Mesodermal cell (in vitro differentiated cells): Measurements from ENCODE around the gene COL16A1.

Source experiments
- H3K27ac ChIP-seq: 2 replicates; pipeline ENCODE4 v1.7.0; 2013; ENCODE audit warnings: mild to moderate bottlenecking, low read depth, low read length, moderate library complexity; ENCODE audit not compliant: severe bottlenecking
- H3K36me3 ChIP-seq: 2 replicates; pipeline ENCODE4 v1.7.1; 2013; ENCODE audit warnings: mild to moderate bottlenecking, low read length, moderate library complexity; ENCODE audit not compliant: control insufficient read depth, insufficient read depth
- H3K4me1 ChIP-seq: one replicate; pipeline ENCODE4 v1.7.1; 2013; ENCODE audit warnings: mild to moderate bottlenecking, low read length; ENCODE audit not compliant: insufficient read depth, control insufficient read depth, poor library complexity, severe bottlenecking
- H3K4me3 ChIP-seq: 2 replicates; pipeline ENCODE4 v1.7.0; 2013; ENCODE audit warnings: low read length, control low read depth, mild to moderate bottlenecking; ENCODE audit not compliant: insufficient read depth, poor library complexity, severe bottlenecking; ENCODE audit errors: extremely low read depth
- H3K9me3 ChIP-seq: 2 replicates; pipeline ENCODE4 v1.7.1; 2013; ENCODE audit warnings: mild to moderate bottlenecking, low read length, moderate library complexity; ENCODE audit not compliant: control insufficient read depth
- WGBS, 2 experiments: methylation state at CpG; one replicate each; pipeline ENCODE4 v1.1.5; 2013; ENCODE audit warnings: missing lambda C conversion rate in 2 of 2; ENCODE audit not compliant: insufficient coverage in 2 of 2; 5-methylcytosine and 5-hydroxymethylcytosine counted together

The COL16A1 gene

GRCh38 chr1:31706384-31707058, 2.7 kb upstream of the COL16A1 start:
- Histone ChIP-seq H3K4me1 (peaks cover 55% of the 10 kb centered on the region), H3K36me3 (no peaks in the 10 kb centered on the region), H3K27ac (no peak overlapping the region), H3K4me3 (no peak overlapping the region), H3K9me3 (no peaks in the 10 kb centered on the region)
- WGBS, 2 experiments = 93% methylated on average over 11 to 15 of the region's 15 CpGs

DNA sequence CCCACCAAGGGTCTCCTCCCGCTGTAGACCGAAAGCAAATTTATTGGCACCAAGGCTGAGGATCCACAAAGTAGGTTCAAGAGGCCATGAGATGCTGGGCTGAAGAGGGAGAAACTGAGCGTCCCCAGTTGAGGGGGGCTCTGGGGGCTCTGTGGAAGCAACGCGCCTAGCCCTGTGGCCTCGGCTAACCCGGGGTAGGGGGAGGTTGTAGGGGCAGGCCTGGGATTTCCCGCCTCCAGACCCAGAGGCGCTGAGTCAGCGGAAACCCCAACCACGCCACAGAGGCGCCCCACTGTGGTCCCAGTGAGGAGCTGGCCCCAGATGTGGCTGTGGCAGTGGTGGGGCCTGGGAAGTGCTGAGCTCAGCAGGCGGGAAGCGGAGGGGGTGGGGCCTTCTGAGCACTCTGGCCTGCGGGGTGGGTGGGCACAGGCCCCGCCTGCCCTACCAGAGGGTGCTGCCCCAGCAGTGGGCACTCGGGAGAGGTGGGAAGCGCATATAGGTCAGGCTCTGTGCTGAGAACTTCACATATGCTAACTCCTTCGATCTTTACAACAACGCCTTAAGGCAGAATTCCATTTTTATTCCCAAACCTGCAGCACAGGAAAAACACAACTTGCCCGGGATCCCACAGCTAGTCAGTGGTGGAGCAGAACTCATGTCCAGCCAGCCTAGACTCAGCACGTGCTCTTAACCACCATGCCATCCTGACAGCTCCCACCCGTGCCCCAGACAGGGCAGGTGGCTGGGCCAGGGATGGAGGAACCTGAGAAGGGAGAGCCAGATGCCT, 1.5 kb upstream of the COL16A1 start:
- no peaks in the 10 kb centered on the region for H3K9me3 ChIP-seq
- H3K4me1 ChIP-seq = peaks cover 63% of the 10 kb centered on the region
- peak overlapping the region; percentile 6 for H3K27ac ChIP-seq
- WGBS, 2 experiments = 37 to 49% methylated on average over 15 to 21 of the region's 23 CpGs
- H3K36me3 ChIP-seq = no peaks in the 10 kb centered on the region
- no peak overlapping the region for H3K4me3 ChIP-seq

DNA sequence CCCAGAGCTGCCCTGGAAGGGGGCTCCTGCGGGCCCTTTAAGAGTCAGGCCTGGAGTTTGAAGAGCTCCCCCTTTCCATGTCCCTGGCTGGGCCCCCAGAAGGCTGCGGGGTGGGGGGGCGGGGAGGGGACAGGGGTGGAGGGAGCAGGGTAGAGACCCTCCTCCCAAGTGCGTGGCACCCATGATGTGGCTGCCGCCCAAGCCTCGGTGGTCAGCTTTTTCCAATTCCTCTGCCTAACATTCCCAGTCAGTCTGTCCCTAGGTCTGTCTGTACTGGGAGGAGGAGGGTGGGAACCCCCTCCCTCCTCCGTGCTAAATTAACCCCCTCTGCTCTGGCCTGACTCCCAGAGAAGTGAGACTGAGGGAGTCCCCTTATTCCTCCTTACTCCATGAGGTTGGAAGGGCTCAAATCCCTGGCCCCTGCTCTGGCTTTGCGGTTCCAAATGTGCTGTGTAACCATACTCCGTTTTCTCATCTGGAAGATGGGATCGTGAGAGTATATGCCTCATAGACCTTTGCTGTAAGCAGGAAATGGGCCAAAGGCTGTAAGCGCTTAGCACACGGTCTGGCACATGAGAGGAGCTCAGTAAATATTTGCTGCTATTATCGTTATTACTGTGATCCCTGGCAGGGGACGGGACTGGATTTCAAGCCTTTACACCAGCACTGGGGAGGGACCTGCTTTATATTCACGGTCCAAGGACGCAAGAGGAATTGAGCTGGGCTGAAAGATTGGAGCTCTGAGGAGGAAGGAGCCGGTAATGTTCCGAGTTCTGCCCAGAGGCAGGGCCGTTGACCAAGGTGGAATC, 658 bp upstream of the COL16A1 start:
- peaks cover 65% of the 10 kb centered on the region for H3K4me1 ChIP-seq
- peak overlapping the region; percentile 6 for H3K27ac ChIP-seq
- WGBS, 2 experiments = 39 to 41% methylated on average over 12 to 14 of the region's 19 CpGs
- H3K4me3 ChIP-seq = no peak overlapping the region
- H3K36me3 ChIP-seq = no peaks in the 10 kb centered on the region
- H3K9me3 ChIP-seq = no peaks in the 10 kb centered on the region

DNA sequence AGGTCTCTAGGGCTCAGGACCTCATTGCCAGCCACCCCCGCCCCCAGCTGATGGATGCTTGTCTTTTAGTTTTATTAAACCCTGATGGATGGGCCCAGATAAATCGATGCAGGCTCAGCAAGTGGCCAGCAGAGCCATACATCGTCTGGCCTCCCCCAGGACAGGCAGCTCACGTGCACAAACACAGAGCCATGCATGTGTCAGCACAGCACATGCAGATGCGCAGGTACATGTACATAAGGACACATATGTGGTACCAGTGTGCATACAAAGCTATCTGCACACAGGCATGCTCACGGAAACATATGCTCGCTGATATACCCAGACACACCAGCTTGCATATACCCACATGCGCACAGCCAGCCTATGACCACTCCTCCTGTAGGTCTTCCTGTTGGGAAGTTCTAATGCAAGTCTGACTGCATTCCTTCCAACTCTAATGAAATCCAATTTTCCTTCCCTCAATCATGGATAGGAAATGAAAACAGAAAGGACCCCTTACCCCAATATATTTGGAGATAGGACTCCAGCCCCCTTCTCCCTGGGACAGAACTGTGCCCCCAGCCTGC, 897 bp downstream of the COL16A1 start:
- no peak overlapping the region for H3K27ac ChIP-seq
- H3K4me3 ChIP-seq = no peak overlapping the region
- no peaks in the 10 kb centered on the region for H3K36me3 ChIP-seq
- H3K4me1 ChIP-seq = peaks cover 53% of the 10 kb centered on the region
- WGBS, 2 experiments = 88 to 92% methylated on average over 7 of the region's 8 CpGs
- no peaks in the 10 kb centered on the region for H3K9me3 ChIP-seq

DNA sequence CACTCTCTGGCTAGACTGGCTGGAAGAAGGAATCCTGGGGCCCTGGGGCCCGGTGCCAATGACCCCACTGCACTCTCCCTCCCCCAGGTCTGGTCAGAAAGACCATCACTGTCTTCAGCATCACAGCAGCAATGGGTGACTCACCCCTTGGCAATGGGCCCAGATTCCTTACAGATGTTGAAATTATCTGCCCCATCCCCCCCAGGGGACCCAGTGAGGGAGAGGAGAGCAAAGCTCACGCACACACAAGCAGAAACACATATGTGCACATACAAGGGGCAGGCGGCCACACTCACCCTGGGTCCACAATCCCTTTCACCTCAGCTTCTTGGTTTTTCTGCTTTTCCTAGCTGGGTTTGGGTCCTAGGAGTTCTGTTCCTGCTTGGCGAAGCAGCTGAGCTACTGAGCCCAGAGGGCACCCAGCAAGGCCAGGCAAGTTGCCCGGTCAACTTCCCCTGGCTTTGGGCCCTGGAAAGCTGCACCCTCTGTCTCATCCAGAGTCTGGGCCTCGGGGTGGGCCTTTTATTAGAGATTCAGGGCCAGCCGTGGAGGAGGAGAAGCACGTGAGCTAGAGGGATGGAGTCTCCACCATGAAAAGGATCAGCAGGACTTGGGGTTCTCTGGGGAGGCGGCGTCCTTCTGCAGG, 2.6 kb downstream of the COL16A1 start:
- Histone ChIP-seq H3K9me3 (no peaks in the 10 kb centered on the region), H3K4me1 (peaks cover 46% of the 10 kb centered on the region), H3K36me3 (no peaks in the 10 kb centered on the region), H3K4me3 (no peak overlapping the region), H3K27ac (peak overlapping the region; percentile 64)
- WGBS, 2 experiments = 67 to 84% methylated on average over 5 to 8 of the region's 10 CpGs

- no peak overlapping the region for H3K4me3 ChIP-seq
- no peaks in the 10 kb centered on the region for H3K9me3 ChIP-seq
- peak overlapping the region; percentile 64 for H3K27ac ChIP-seq
- 85 to 86% methylated on average over 6 to 7 of the region's 7 CpGs for WGBS, 2 experiments
- H3K4me1 ChIP-seq = peaks cover 41% of the 10 kb centered on the region
- no peaks in the 10 kb centered on the region for H3K36me3 ChIP-seq
Observed at GRCh38 chr1:31700468-31701090, 3.2 kb downstream of the COL16A1 start.

DNA sequence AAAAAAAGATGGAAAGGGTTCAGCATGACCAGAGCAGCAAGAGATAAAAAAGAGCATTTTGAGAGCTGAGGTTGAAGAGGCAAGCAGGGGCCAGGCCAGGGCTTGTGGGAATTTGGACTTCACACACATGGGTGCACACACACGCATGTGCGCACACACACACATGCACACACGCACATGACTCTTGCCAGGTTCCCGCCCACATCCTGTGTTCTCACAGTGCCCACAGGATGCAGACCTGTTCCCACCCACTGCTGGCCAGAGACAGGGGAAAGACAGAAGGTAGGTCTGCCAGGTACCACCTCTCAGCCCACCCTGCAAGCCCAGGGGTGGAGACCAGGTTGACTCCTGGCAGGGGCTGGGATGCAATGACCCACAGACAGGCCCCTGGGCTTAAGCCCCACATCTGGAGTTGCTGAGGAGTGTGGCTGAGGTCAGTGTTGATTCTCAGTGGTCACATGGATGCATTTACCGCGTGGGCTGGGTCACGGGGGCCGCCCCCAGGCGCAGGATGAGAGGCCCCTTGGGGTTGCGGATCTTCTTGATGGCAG, 4.4 kb downstream of the COL16A1 start:
- H3K4me1 ChIP-seq = peaks cover 31% of the 10 kb centered on the region
- no peaks in the 10 kb centered on the region for H3K9me3 ChIP-seq
- 89 to 90% methylated on average over 5 to 10 of the region's 10 CpGs for WGBS, 2 experiments
- H3K27ac ChIP-seq = no peak overlapping the region
- H3K4me3 ChIP-seq = no peak overlapping the region
- no peaks in the 10 kb centered on the region for H3K36me3 ChIP-seq

DNA sequence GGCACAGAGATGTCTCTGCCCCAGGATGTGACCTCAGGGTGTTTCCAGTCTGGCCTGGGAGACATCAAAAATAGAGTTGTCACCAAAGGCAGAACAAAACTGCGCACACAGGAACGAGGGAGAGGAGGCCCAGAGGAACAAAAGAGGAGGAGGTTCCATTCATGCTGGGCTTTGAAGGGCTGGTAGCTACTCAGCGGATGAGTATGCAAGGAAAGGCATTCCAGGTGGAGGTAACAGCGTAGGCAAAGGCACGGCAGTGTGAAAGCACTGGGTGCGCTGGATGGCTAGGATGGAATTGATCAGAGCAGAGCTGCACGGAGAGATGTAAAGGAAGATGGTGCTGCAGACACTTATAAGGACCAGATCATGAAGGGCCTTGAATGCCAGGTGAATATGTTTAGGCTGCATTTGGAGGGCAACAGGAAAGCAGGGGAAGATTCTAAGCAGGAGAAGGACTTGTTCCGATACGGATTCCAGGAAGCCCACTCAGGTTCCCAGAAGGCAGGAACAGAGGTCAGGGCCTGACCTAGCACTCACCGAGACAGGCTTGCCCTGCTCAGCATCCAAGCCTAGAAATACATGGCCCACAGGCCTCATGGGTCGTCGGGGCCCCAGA, 6.3 kb downstream of the COL16A1 start:
- Histone ChIP-seq H3K36me3 (no peaks in the 10 kb centered on the region), H3K4me3 (no peak overlapping the region), H3K4me1 (peaks cover 24% of the 10 kb centered on the region), H3K9me3 (no peaks in the 10 kb centered on the region), H3K27ac (no peak overlapping the region)
- 84 to 89% methylated on average over 12 of the region's 12 CpGs for WGBS, 2 experiments

GRCh38 chr1:31696242-31696641, 7.6 kb downstream of the COL16A1 start:
- peaks cover 12% of the 10 kb centered on the region for H3K4me1 ChIP-seq
- no peak overlapping the region for H3K27ac ChIP-seq
- no peaks in the 10 kb centered on the region for H3K9me3 ChIP-seq
- H3K4me3 ChIP-seq = no peak overlapping the region
- H3K36me3 ChIP-seq = no peaks in the 10 kb centered on the region
- 88 to 95% methylated on average over 4 of the region's 4 CpGs for WGBS, 2 experiments
